Measurements from ENCODE around the gene SOD1. TPM values are rescaled to one million over a fixed set of nuclear protein-coding genes. Genes with fewer than 3 reads are reported as not detected.
"Not testable (repeated sequence)": the region's sequence is repeated elsewhere in the genome, so short reads cannot be mapped to it uniquely, and the experiment has no call there.

The SOD1 gene
- total RNA-seq, 1 experiment from 2014 or later, result 380 TPM

GRCh38 chr21:31624961-31625491 is 34.5 kb upstream of the SOD1 start:
- ChIA-PET CTCF (no interaction called here), POLR2A (ENCODE audit: low non-redundant PET) (no interaction called here)

GRCh38 chr21:31629972-31630711 is 29.4 kb upstream of the SOD1 start:
- Histone ChIP-seq H3K36me3 (ENCODE audit: insufficient read depth, low read length, poor library complexity, severe bottlenecking) (no peaks in the 10 kb centered on the region), H3K9me3 (ENCODE audit: low read depth, low read length, poor library complexity, severe bottlenecking) (no peaks in the 10 kb centered on the region), H3K4me3 (ENCODE audit: low read depth, low read length, poor library complexity, severe bottlenecking) (no peak overlapping the region), H3K4me1 (ENCODE audit: insufficient read depth, low read length, poor library complexity, severe bottlenecking) (no peaks in the 10 kb centered on the region), H3K27ac (ENCODE audit: low read depth, low read length, poor library complexity, severe bottlenecking) (no peak overlapping the region), H3K27me3 (replicated peaks; ENCODE audit: insufficient read depth, low read depth, low read length, poor library complexity) (no peaks in the 10 kb centered on the region)
- POLR2A ChIA-PET (ENCODE audit: low non-redundant PET), result no interaction called here
- BruUV-seq (replicated peaks), result no TSS peak
- CTCF ChIA-PET, result no interaction called here
- DNase-seq (ENCODE audit: low spot score), result peak; percentile 28
- TF ChIP-seq CTCF (conservative IDR thresholded peaks at IDR 0.05; ENCODE audit: low read depth, low read length) (no peak), EZH2 (IDR thresholded peaks at IDR 0.05; ENCODE audit: borderline replicate concordance, low read depth, low read length, poor library complexity, severe bottlenecking) (no peak)
- intact Hi-C loops (cut with micrococcal nuclease; ENCODE audit: unreplicated experiment), result no loop called here

More at GRCh38 chr21:31624961-31625491, 34.5 kb upstream of the SOD1 start:
- no peaks in the 10 kb centered on the region for H3K27me3 ChIP-seq (replicated peaks; ENCODE audit: insufficient read depth, low read depth, low read length, poor library complexity)
- H3K4me1 ChIP-seq (ENCODE audit: insufficient read depth, low read length, poor library complexity, severe bottlenecking), result no peaks in the 10 kb centered on the region
- DNase-seq (ENCODE audit: low spot score), result no peak
- H3K27ac ChIP-seq (ENCODE audit: low read depth, low read length, poor library complexity, severe bottlenecking), result no peak overlapping the region
- no peaks in the 10 kb centered on the region for H3K36me3 ChIP-seq (ENCODE audit: insufficient read depth, low read length, poor library complexity, severe bottlenecking)
- TF ChIP-seq EZH2 (IDR thresholded peaks at IDR 0.05; ENCODE audit: borderline replicate concordance, low read depth, low read length, poor library complexity, severe bottlenecking) (no peak), CTCF (conservative IDR thresholded peaks at IDR 0.05; ENCODE audit: low read depth, low read length) (no peak)
- no peaks in the 10 kb centered on the region for H3K9me3 ChIP-seq (ENCODE audit: low read depth, low read length, poor library complexity, severe bottlenecking)
- intact Hi-C loops (cut with micrococcal nuclease; ENCODE audit: unreplicated experiment), result no loop called here
- H3K4me3 ChIP-seq (ENCODE audit: low read depth, low read length, poor library complexity, severe bottlenecking), result no peak overlapping the region
- no TSS peak for BruUV-seq (replicated peaks)

GRCh38 chr21:31631881-31632280 is 27.6 kb upstream of the SOD1 start:
- intact Hi-C loops (cut with micrococcal nuclease; ENCODE audit: unreplicated experiment); CTCF ChIA-PET; H3K4me3 ChIP-seq (ENCODE audit: low read depth, low read length, poor library complexity, severe bottlenecking); H3K4me1 ChIP-seq (ENCODE audit: insufficient read depth, low read length, poor library complexity, severe bottlenecking); H3K9me3 ChIP-seq (ENCODE audit: low read depth, low read length, poor library complexity, severe bottlenecking); H3K27ac ChIP-seq (ENCODE audit: low read depth, low read length, poor library complexity, severe bottlenecking); H3K36me3 ChIP-seq (ENCODE audit: insufficient read depth, low read length, poor library complexity, severe bottlenecking); DNase-seq (ENCODE audit: low spot score); POLR2A ChIA-PET (ENCODE audit: low non-redundant PET); H3K27me3 ChIP-seq (replicated peaks; ENCODE audit: insufficient read depth, low read depth, low read length, poor library complexity); BruUV-seq (replicated peaks): not testable (repeated sequence)

GRCh38 chr21:31634993-31635392 is 24.5 kb upstream of the SOD1 start:
- no peak overlapping the region for H3K27ac ChIP-seq (ENCODE audit: low read depth, low read length, poor library complexity, severe bottlenecking)
- intact Hi-C loops (cut with micrococcal nuclease; ENCODE audit: unreplicated experiment), result no loop called here
- no TSS peak for BruUV-seq (replicated peaks)
- no peaks in the 10 kb centered on the region for H3K36me3 ChIP-seq (ENCODE audit: insufficient read depth, low read length, poor library complexity, severe bottlenecking)
- no peaks in the 10 kb centered on the region for H3K4me1 ChIP-seq (ENCODE audit: insufficient read depth, low read length, poor library complexity, severe bottlenecking)
- ChIA-PET CTCF (no interaction called here), POLR2A (ENCODE audit: low non-redundant PET) (no interaction called here)
- no peaks in the 10 kb centered on the region for H3K9me3 ChIP-seq (ENCODE audit: low read depth, low read length, poor library complexity, severe bottlenecking)
- TF ChIP-seq CTCF (conservative IDR thresholded peaks at IDR 0.05; ENCODE audit: low read depth, low read length) (no peak), EZH2 (IDR thresholded peaks at IDR 0.05; ENCODE audit: borderline replicate concordance, low read depth, low read length, poor library complexity, severe bottlenecking) (no peak)
- H3K4me3 ChIP-seq (ENCODE audit: low read depth, low read length, poor library complexity, severe bottlenecking), result no peak overlapping the region
- no peak for DNase-seq (ENCODE audit: low spot score)
- no peaks in the 10 kb centered on the region for H3K27me3 ChIP-seq (replicated peaks; ENCODE audit: insufficient read depth, low read depth, low read length, poor library complexity)

Measured in A673 (cell line).